ENCODE results near the gene TBX15.

Gene TBX15

DNA sequence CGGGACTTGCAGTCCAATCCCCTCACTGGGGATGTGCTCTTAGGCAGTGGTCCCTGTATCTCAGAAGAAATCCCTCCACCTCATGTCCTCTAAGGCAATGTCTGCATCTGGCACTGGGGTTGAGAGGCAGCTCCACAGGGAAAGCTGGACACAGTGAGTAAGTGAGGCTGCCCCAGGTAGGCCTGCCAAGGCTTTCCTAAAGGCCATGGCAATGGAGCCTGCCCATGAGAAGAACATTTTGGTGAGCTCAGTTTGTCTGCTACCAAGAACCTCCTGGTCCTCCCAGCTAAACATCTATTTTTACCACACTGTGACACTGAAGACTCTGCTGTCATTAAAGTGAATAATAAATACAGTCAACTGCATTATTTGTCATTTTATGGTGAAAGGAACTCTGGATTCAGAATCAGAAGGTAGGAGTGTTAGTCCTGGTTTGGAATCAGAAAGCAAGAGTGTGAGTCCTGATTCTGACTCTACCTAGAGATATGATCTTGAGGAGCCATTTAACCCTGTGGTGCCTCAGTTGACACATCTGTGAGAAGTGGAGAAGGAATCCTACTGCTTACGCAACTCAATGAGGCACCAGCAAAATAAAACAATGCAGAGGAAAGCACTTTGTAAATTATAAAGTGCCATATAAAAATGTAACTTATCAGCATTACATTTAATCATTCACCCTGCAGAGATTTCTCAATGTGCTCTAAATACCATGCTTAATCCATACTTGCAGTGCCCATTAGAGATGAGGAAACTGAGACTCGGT, 41.0 kb downstream of the TBX15 start:
- Histone ChIP-seq H3K36me3 (replicated peaks in 1 of 2; ENCODE audit: control insufficient read depth in 2 of 2, insufficient read depth in 2 of 2, low read length in 2 of 2) (no peaks in the 10 kb centered on the region), H3K18ac (ENCODE audit: low read length) (no peak overlapping the region), H2BK5ac (ENCODE audit: low read length) (no peak overlapping the region), H3K27ac (replicated peaks; ENCODE audit: low read length) (no peak overlapping the region), H3K23ac (ENCODE audit: low read depth, low read length, poor library complexity) (no peak overlapping the region), H3K4ac (ENCODE audit: low read length) (no peak overlapping the region), H3K9me3 (replicated peaks in 1 of 2; ENCODE audit: control insufficient read depth in 2 of 2, insufficient read depth in 1 of 2, low read depth in 1 of 2, low read length in 2 of 2) (no peaks in the 10 kb centered on the region), H2BK12ac (ENCODE audit: low read length) (no peak overlapping the region), H2BK15ac (ENCODE audit: low read length) (no peak overlapping the region), H3K4me3 (ENCODE audit: low read length in 2 of 2) (no peak overlapping the region), H3K4me1 (ENCODE audit: control insufficient read depth in 2 of 2, insufficient read depth in 1 of 2, low read depth in 1 of 2, low read length in 2 of 2) (no peaks in the 10 kb centered on the region), H3K4me2 (ENCODE audit: insufficient read depth, low read length, poor library complexity, severe bottlenecking) (no peak overlapping the region), H4K91ac (ENCODE audit: low read depth, low read length, poor library complexity) (no peak overlapping the region), H3K27me3 (ENCODE audit: control insufficient read depth in 3 of 3, insufficient read depth in 3 of 3, low read depth in 1 of 3, low read length in 3 of 3) (no peaks in the 10 kb centered on the region), H2AK5ac (ENCODE audit: low read depth, low read length) (no peak overlapping the region), H3K79me1 (ENCODE audit: low read depth, low read length) (no peaks in the 10 kb centered on the region), H3K14ac (ENCODE audit: low read length) (no peak overlapping the region), H2AFZ (ENCODE audit: low read length) (no peak overlapping the region), H4K8ac (ENCODE audit: low read depth, low read length) (no peak overlapping the region), H3K9ac (ENCODE audit: low read depth, low read length, poor library complexity) (no peak overlapping the region), H2BK120ac (ENCODE audit: low read depth, low read length) (no peak overlapping the region)
- DNase-seq (ENCODE audit: low spot score) = no peak
- WGBS, 2 donors (ENCODE audit: extremely low coverage in 2 of 2, insufficient read length in 2 of 2, insufficient replicate concordance in 1 of 2) = no CpG with 5 or more reads among the region's 3 CpGs

DNA sequence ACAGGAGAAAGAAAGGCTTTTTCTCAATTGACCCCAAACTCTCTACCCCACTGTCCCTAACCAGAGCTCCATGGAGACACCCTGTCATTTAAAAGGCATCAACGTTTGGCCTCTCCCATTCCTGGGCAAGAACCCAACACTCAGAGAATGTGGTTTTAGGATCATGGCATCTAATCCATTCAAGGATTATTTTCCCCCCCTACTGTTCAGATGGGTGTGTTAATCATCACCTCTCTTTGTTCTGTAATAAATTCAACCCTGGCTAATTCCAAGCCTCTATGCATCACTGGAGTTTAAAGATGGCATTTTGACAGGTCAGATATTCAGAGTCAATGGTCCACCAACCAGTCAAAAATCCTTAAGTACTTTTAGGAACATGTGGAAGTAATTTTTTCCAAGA, 42.7 kb downstream of the TBX15 start:
- H3K27ac ChIP-seq (replicated peaks; ENCODE audit: low read length) = no peak overlapping the region
- no peak overlapping the region for H4K8ac ChIP-seq (ENCODE audit: low read depth, low read length)
- H3K27me3 ChIP-seq (ENCODE audit: control insufficient read depth in 3 of 3, insufficient read depth in 3 of 3, low read depth in 1 of 3, low read length in 3 of 3) = no peaks in the 10 kb centered on the region
- H3K4me3 ChIP-seq (ENCODE audit: low read length in 2 of 2) = no peak overlapping the region
- no peak for DNase-seq (ENCODE audit: low spot score)
- H3K18ac ChIP-seq (ENCODE audit: low read length) = no peak overlapping the region
- H2BK5ac ChIP-seq (ENCODE audit: low read length) = no peak overlapping the region
- no peak overlapping the region for H2BK120ac ChIP-seq (ENCODE audit: low read depth, low read length)
- no peak overlapping the region for H2AK5ac ChIP-seq (ENCODE audit: low read depth, low read length)
- H2BK12ac ChIP-seq (ENCODE audit: low read length) = no peak overlapping the region
- H3K4me2 ChIP-seq (ENCODE audit: insufficient read depth, low read length, poor library complexity, severe bottlenecking) = no peak overlapping the region
- no peak overlapping the region for H2AFZ ChIP-seq (ENCODE audit: low read length)
- no peak overlapping the region for H4K91ac ChIP-seq (ENCODE audit: low read depth, low read length, poor library complexity)
- H3K9ac ChIP-seq (ENCODE audit: low read depth, low read length, poor library complexity) = no peak overlapping the region
- H3K23ac ChIP-seq (ENCODE audit: low read depth, low read length, poor library complexity) = no peak overlapping the region
- H3K9me3 ChIP-seq (replicated peaks in 1 of 2; ENCODE audit: control insufficient read depth in 2 of 2, insufficient read depth in 1 of 2, low read depth in 1 of 2, low read length in 2 of 2) = no peaks in the 10 kb centered on the region
- no peaks in the 10 kb centered on the region for H3K36me3 ChIP-seq (replicated peaks in 1 of 2; ENCODE audit: control insufficient read depth in 2 of 2, insufficient read depth in 2 of 2, low read length in 2 of 2)
- H2BK15ac ChIP-seq (ENCODE audit: low read length) = no peak overlapping the region
- WGBS, 2 donors (ENCODE audit: extremely low coverage in 2 of 2, insufficient read length in 2 of 2, insufficient replicate concordance in 1 of 2) = no CpG with 5 or more reads among the region's 1 CpG
- no peak overlapping the region for H3K4ac ChIP-seq (ENCODE audit: low read length)
- no peak overlapping the region for H3K14ac ChIP-seq (ENCODE audit: low read length)
- no peaks in the 10 kb centered on the region for H3K4me1 ChIP-seq (ENCODE audit: control insufficient read depth in 2 of 2, insufficient read depth in 1 of 2, low read depth in 1 of 2, low read length in 2 of 2)
- no peaks in the 10 kb centered on the region for H3K79me1 ChIP-seq (ENCODE audit: low read depth, low read length)

DNA sequence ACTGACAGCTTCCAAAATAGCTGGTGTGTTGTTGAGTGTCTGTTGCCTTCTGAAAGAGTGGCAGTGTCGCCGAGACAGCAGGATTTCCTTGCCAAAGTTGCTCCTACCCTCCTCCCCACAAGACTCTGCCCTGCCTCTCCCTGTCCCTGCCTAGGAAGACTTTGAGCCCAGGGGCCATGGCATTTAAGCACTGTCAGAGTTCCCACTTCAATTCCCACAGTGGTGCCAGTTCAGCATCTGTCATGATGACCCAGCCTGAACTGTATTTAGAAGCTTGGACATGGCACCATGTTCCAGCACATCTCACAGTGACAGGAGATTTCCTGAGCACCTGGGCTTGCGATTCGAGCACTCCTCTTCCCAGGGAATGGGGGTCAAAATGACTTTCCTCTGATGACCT, 43.6 kb downstream of the TBX15 start:
- H3K79me1 ChIP-seq (ENCODE audit: low read depth, low read length) = no peaks in the 10 kb centered on the region
- no peaks in the 10 kb centered on the region for H3K27me3 ChIP-seq (ENCODE audit: control insufficient read depth in 3 of 3, insufficient read depth in 3 of 3, low read depth in 1 of 3, low read length in 3 of 3)
- no peak overlapping the region for H3K9ac ChIP-seq (ENCODE audit: low read depth, low read length, poor library complexity)
- no peak overlapping the region for H3K23ac ChIP-seq (ENCODE audit: low read depth, low read length, poor library complexity)
- no peaks in the 10 kb centered on the region for H3K4me1 ChIP-seq (ENCODE audit: control insufficient read depth in 2 of 2, insufficient read depth in 1 of 2, low read depth in 1 of 2, low read length in 2 of 2)
- no peaks in the 10 kb centered on the region for H3K36me3 ChIP-seq (replicated peaks in 1 of 2; ENCODE audit: control insufficient read depth in 2 of 2, insufficient read depth in 2 of 2, low read length in 2 of 2)
- H4K8ac ChIP-seq (ENCODE audit: low read depth, low read length) = no peak overlapping the region
- no peaks in the 10 kb centered on the region for H3K9me3 ChIP-seq (replicated peaks in 1 of 2; ENCODE audit: control insufficient read depth in 2 of 2, insufficient read depth in 1 of 2, low read depth in 1 of 2, low read length in 2 of 2)
- WGBS, 2 donors (ENCODE audit: extremely low coverage in 2 of 2, insufficient read length in 2 of 2, insufficient replicate concordance in 1 of 2) = no CpG with 5 or more reads among the region's 4 CpGs
- no peak overlapping the region for H2AFZ ChIP-seq (ENCODE audit: low read length)
- DNase-seq (ENCODE audit: low spot score) = no peak
- no peak overlapping the region for H4K91ac ChIP-seq (ENCODE audit: low read depth, low read length, poor library complexity)
- no peak overlapping the region for H2BK15ac ChIP-seq (ENCODE audit: low read length)
- no peak overlapping the region for H2AK5ac ChIP-seq (ENCODE audit: low read depth, low read length)
- H3K14ac ChIP-seq (ENCODE audit: low read length) = no peak overlapping the region
- H2BK120ac ChIP-seq (ENCODE audit: low read depth, low read length) = no peak overlapping the region
- no peak overlapping the region for H3K27ac ChIP-seq (replicated peaks; ENCODE audit: low read length)
- H3K4me3 ChIP-seq (ENCODE audit: low read length in 2 of 2) = no peak overlapping the region
- H3K18ac ChIP-seq (ENCODE audit: low read length) = no peak overlapping the region
- no peak overlapping the region for H3K4ac ChIP-seq (ENCODE audit: low read length)
- no peak overlapping the region for H2BK5ac ChIP-seq (ENCODE audit: low read length)
- no peak overlapping the region for H2BK12ac ChIP-seq (ENCODE audit: low read length)
- no peak overlapping the region for H3K4me2 ChIP-seq (ENCODE audit: insufficient read depth, low read length, poor library complexity, severe bottlenecking)

DNA sequence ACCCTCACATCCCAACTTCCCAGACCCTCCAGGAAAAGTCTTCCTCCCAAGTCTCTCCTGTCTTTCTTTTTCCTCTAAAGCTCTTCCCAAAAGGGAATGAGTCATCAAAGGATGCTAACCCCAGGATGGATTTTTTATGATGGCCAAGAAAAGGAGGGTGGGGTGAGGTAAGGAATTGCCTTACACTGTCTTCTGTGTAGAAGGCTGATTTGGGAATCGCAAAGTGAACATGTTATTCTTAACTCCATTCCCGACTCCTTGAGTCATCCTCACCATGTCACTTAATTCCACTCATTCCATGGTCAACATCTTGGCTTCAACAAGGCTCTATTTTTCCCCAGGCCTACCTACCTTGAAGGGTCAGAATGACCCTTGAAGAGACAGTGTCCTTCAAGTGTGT, 44.0 kb downstream of the TBX15 start:
- no peak overlapping the region for H3K18ac ChIP-seq (ENCODE audit: low read length)
- no peak overlapping the region for H2BK5ac ChIP-seq (ENCODE audit: low read length)
- no CpG with 5 or more reads among the region's 2 CpGs for WGBS, 2 donors (ENCODE audit: extremely low coverage in 2 of 2, insufficient read length in 2 of 2, insufficient replicate concordance in 1 of 2)
- no peak for DNase-seq (ENCODE audit: low spot score)
- H2AFZ ChIP-seq (ENCODE audit: low read length) = no peak overlapping the region
- H4K8ac ChIP-seq (ENCODE audit: low read depth, low read length) = no peak overlapping the region
- H3K14ac ChIP-seq (ENCODE audit: low read length) = no peak overlapping the region
- no peaks in the 10 kb centered on the region for H3K79me1 ChIP-seq (ENCODE audit: low read depth, low read length)
- H3K9me3 ChIP-seq (replicated peaks in 1 of 2; ENCODE audit: control insufficient read depth in 2 of 2, insufficient read depth in 1 of 2, low read depth in 1 of 2, low read length in 2 of 2) = no peaks in the 10 kb centered on the region
- H2BK12ac ChIP-seq (ENCODE audit: low read length) = no peak overlapping the region
- no peak overlapping the region for H4K91ac ChIP-seq (ENCODE audit: low read depth, low read length, poor library complexity)
- H2AK5ac ChIP-seq (ENCODE audit: low read depth, low read length) = no peak overlapping the region
- H2BK120ac ChIP-seq (ENCODE audit: low read depth, low read length) = no peak overlapping the region
- no peak overlapping the region for H3K23ac ChIP-seq (ENCODE audit: low read depth, low read length, poor library complexity)
- no peaks in the 10 kb centered on the region for H3K4me1 ChIP-seq (ENCODE audit: control insufficient read depth in 2 of 2, insufficient read depth in 1 of 2, low read depth in 1 of 2, low read length in 2 of 2)
- no peaks in the 10 kb centered on the region for H3K36me3 ChIP-seq (replicated peaks in 1 of 2; ENCODE audit: control insufficient read depth in 2 of 2, insufficient read depth in 2 of 2, low read length in 2 of 2)
- H3K27ac ChIP-seq (replicated peaks; ENCODE audit: low read length) = no peak overlapping the region
- no peak overlapping the region for H2BK15ac ChIP-seq (ENCODE audit: low read length)
- no peak overlapping the region for H3K4ac ChIP-seq (ENCODE audit: low read length)
- H3K4me2 ChIP-seq (ENCODE audit: insufficient read depth, low read length, poor library complexity, severe bottlenecking) = no peak overlapping the region
- H3K9ac ChIP-seq (ENCODE audit: low read depth, low read length, poor library complexity) = no peak overlapping the region
- H3K4me3 ChIP-seq (ENCODE audit: low read length in 2 of 2) = no peak overlapping the region
- H3K27me3 ChIP-seq (ENCODE audit: control insufficient read depth in 3 of 3, insufficient read depth in 3 of 3, low read depth in 1 of 3, low read length in 3 of 3) = no peaks in the 10 kb centered on the region

All from neuronal stem cell (in vitro differentiated cells).